ENCODE results near the gene FAIM2. TPM values are rescaled to one million over a fixed set of nuclear protein-coding genes. Genes with fewer than 3 reads are reported as not detected.

FAIM2 gene
- total RNA-seq, 1 experiment from 2014 or later = 0.49 TPM

GRCh38 chr12:49928471-49928870 is 24.8 kb upstream of the FAIM2 start:
- TF ChIP-seq, protein P1, sequence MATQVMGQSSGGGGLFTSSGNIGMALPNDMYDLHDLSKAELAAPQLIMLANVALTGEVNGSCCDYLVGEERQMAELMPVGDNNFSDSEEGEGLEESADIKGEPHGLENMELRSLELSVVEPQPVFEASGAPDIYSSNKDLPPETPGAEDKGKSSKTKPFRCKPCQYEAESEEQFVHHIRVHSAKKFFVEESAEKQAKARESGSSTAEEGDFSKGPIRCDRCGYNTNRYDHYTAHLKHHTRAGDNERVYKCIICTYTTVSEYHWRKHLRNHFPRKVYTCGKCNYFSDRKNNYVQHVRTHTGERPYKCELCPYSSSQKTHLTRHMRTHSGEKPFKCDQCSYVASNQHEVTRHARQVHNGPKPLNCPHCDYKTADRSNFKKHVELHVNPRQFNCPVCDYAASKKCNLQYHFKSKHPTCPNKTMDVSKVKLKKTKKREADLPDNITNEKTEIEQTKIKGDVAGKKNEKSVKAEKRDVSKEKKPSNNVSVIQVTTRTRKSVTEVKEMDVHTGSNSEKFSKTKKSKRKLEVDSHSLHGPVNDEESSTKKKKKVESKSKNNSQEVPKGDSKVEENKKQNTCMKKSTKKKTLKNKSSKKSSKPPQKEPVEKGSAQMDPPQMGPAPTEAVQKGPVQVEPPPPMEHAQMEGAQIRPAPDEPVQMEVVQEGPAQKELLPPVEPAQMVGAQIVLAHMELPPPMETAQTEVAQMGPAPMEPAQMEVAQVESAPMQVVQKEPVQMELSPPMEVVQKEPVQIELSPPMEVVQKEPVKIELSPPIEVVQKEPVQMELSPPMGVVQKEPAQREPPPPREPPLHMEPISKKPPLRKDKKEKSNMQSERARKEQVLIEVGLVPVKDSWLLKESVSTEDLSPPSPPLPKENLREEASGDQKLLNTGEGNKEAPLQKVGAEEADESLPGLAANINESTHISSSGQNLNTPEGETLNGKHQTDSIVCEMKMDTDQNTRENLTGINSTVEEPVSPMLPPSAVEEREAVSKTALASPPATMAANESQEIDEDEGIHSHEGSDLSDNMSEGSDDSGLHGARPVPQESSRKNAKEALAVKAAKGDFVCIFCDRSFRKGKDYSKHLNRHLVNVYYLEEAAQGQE (IDR thresholded peaks at IDR 0.05; ENCODE audit: insufficient read depth in 1 of 2, low read depth in 2 of 2, low read length in 1 of 2) = no peak
- TF ChIP-seq CTCF (IDR thresholded peaks at IDR 0.05) = no peak
- no peak for TF ChIP-seq POLR2AphosphoS5 (IDR thresholded peaks at IDR 0.05; ENCODE audit: low read depth, low read length)
- no peak for TF ChIP-seq TCF7L2 (IDR thresholded peaks at IDR 0.05; ENCODE audit: low read depth, low read length)
- no peak for TF ChIP-seq SIN3A (IDR thresholded peaks at IDR 0.05; ENCODE audit: borderline replicate concordance, insufficient read depth, low read depth, low read length)
- POLR2A ChIA-PET = interaction anchor here (0.6 kb wide), 1 partner anchor 15 kb away, joined by 3 read pairs; no protein-coding TSS in a partner anchor
- Histone ChIP-seq H3K27me3 (ENCODE audit: control insufficient read depth, insufficient read depth, low read length) (no peaks in the 10 kb centered on the region), H3K4me3 (ENCODE audit: low read depth in 2 of 2, low read length in 2 of 2) (no peak overlapping the region), H3K9me3 (ENCODE audit: control insufficient read depth, insufficient read depth, low read depth, low read length) (no peaks in the 10 kb centered on the region), H3K36me3 (ENCODE audit: control insufficient read depth, insufficient read depth, low read length) (no peaks in the 10 kb centered on the region), H3K27ac (ENCODE audit: low read length) (no peak overlapping the region), H3K4me1 (ENCODE audit: control insufficient read depth, insufficient read depth, low read length) (no peaks in the 10 kb centered on the region)
- no peak for ATAC-seq
- BruUV-seq (replicated peaks) = no TSS peak
- DNase-seq (ENCODE audit: low read depth, low spot score) = no peak
- CTCF ChIA-PET = no interaction called here
- intact Hi-C loops (cut with micrococcal nuclease; ENCODE audit: unreplicated experiment) (no loop called here), in situ Hi-C loops (cut with HindIII; ENCODE audit: low pct_unique_long_range_greater_than_20kb, low sequenced_read_pairs) (no loop called here)

DNA sequence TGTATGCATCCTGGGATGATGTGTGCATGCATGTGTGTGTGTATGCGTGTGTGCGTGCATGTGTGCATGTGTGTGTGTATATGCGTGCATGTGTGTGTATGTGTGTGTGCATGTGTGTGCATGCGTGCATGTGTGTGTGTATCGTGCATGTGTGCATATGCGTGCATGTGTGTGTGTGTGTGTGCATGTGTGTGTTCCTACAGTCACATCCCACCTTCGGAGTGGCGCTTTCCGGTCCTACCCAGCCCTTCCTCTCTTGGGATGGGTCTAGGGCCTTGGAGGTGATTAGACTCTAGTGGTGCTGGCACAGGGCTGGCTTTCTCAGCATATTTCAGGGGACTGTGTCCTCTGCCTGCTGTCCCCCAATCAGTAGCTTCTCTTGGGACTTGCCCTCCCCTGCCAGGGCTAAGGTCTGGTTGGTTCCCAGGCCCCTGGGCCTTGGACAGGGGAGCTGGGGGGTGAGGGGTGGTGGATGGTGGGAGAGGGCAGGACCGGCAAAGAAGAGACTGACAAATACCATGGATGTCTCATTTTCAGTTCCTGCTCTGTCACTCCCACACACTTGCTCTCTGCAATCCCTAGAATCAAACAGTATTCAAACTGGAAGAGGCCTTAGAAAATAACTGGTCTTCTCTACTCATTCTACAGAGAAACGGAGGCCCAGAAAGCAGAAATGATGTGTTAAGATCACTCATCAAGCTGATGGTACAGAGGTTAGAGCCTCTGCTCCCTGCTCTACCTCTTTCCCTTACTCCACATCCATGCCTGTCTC is 21.9 kb upstream of the FAIM2 start:
- in situ Hi-C loops (cut with HindIII; ENCODE audit: low pct_unique_long_range_greater_than_20kb, low sequenced_read_pairs) = no loop called here
- Histone ChIP-seq H3K27ac (ENCODE audit: low read length) (no peak overlapping the region), H3K36me3 (ENCODE audit: control insufficient read depth, insufficient read depth, low read length) (no peaks in the 10 kb centered on the region), H3K4me3 (ENCODE audit: low read depth in 2 of 2, low read length in 2 of 2) (no peak overlapping the region), H3K9me3 (ENCODE audit: control insufficient read depth, insufficient read depth, low read depth, low read length) (no peaks in the 10 kb centered on the region), H3K27me3 (ENCODE audit: control insufficient read depth, insufficient read depth, low read length) (no peaks in the 10 kb centered on the region), H3K4me1 (ENCODE audit: control insufficient read depth, insufficient read depth, low read length) (no peaks in the 10 kb centered on the region)
- ChIA-PET CTCF (no interaction called here), POLR2A (no interaction called here)
- DNase-seq (ENCODE audit: low read depth, low spot score) = no peak
- no TSS peak for BruUV-seq (replicated peaks)
- intact Hi-C loops (cut with micrococcal nuclease; ENCODE audit: unreplicated experiment) = no loop called here
- no peak for ATAC-seq
- TF ChIP-seq SIN3A (IDR thresholded peaks at IDR 0.05; ENCODE audit: borderline replicate concordance, insufficient read depth, low read depth, low read length) (no peak), TCF7L2 (IDR thresholded peaks at IDR 0.05; ENCODE audit: low read depth, low read length) (no peak), CTCF (IDR thresholded peaks at IDR 0.05) (no peak), POLR2AphosphoS5 (IDR thresholded peaks at IDR 0.05; ENCODE audit: low read depth, low read length) (no peak)
- TF ChIP-seq, protein P1 (IDR thresholded peaks at IDR 0.05; ENCODE audit: insufficient read depth in 1 of 2, low read depth in 2 of 2, low read length in 1 of 2) = no peak

Measured in Panc1 (cell line).